GM19468 (cell line): Measurements from ENCODE around the gene GMNN.
"Not testable (repeated sequence)": the region's sequence is repeated elsewhere in the genome, so short reads cannot be mapped to it uniquely, and the experiment has no call there.

Source experiments
- ATAC-seq: cut with Tn5 transposase; IDR thresholded peaks from one replicate; pipeline ENCODE4 v1.9.1; 2021; ENCODE audit warnings: mild to moderate bottlenecking, moderate library complexity, moderate number of reproducible peaks; ENCODE audit not compliant: unreplicated experiment; ENCODE audit errors: extremely low read depth

Gene GMNN

GRCh38 chr6:24760210-24760609, 14.5 kb upstream of the GMNN start:
- no peak for ATAC-seq

DNA sequence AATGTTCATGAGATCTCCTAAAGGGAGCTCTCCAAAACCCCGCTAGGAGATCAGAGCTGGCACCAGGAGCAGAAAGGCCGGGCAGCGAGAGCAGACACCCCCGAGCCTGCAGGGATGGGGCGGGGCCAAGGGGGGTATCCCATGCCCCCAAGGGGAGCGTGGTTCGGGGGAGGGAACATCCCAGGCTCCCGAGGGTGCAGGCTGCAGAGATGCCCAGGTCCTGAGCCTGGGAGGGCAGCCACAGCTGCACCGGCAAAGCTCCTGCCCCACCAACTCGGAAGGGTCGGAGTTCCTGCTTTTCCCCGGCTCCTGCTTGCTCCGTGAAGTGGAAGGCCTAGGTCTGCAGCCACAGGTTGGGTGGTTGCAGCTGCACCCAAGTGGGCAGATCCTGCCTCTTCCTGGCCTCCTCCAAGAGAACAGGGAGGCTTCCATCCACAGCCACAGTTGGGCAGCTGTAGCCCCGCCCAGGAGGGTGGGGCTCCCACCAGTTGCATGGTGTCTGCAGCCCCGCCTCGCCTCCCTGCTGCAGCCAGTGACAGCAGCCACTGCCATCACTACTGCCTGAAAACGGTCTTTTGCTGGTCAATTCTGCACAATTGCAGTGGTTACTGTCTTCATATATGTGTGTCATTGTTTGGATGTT, 13.4 kb upstream of the GMNN start:
- no peak for ATAC-seq

- ATAC-seq = no peak
Observed at GRCh38 chr6:24761851-24762250, 12.9 kb upstream of the GMNN start.

DNA sequence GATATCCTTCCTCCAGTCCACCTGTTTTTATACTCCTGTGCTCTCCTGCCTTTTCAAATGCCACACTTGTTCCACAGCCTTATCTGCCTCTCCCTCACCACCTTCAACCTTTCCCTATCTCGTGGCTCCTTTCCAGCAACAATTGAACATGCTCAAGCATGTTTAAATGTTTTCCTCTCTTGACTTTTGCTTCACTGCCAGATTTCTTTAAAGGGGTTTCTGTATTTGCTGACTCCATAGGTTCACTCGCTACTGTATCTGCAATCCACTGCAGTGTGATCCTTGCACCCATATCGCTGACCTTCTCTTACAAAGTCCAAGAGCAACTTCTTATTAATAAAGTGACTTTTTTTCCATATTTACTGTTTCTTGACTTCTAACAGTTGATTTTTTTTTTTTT, 11.2 kb upstream of the GMNN start:
- ATAC-seq = no peak

DNA sequence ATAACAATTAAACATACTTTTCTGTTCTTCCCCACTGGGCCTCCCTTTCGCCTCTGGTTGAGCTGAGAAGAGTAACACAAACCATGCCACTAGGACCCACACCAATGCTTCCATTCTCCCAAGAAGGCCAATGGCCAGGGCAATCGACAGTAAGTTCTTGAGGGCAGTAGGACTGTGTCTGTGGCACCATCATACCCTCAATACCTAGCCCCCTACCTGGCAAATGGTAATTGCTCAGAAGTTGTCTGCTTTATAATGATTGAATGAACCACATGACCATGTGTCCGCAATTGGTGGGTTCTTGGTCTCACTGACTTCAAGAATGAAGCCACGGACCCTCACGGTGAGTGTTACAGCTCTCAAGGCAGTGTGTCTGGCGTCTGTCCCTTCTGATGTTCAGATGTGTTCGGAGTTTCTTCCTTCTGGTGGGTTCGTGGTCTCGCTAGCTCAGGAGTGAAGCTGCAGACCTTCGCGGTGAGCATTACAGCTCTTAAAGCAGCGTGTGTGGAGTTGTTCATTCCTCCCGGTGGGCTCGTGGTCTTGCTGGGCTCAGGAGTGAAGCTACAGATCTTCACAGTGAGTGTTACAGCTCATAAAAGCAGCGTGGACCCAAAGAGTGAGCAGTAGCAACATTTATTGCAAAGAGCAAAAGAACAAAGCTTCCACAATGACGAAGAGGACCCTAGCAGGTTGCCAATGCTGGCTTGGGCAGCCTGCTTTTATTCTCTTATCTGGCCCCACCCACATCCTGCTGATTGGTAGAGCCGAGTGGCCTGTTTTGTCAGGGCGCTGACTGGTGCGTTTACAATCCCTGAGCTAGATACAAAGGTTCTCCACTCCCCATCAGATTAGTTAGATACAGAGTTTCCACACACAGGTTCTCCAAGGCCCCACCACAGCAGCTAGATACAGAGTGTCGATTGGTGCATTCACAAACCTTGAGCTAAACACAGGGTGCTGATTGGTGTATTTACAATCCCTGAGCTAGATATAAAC, 9.6 kb upstream of the GMNN start:
- not testable (repeated sequence) for ATAC-seq

DNA sequence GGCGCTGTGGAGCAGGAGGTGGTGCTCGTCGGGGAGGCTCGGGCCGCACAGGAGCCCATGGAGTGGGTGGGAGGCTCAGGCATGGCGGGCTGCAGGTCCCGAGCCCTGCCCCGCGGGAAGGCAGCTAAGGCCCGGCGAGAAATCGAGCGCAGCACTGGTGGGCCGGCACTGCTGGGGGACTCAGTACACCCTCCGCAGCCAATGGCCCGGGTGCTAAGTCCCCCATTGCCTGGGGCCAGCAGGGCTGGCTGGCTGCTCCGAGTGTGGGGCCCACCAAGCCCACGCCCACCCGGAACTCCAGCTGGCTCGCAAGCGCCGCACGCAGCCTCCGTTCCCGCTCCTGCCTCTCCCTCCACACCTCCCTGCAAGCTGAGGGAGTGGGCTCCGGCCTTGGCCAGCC, 8.8 kb upstream of the GMNN start:
- not testable (repeated sequence) for ATAC-seq

- ATAC-seq = no peak
Observed at GRCh38 chr6:24766680-24767462, 7.9 kb upstream of the GMNN start.

GRCh38 chr6:24768361-24768760, 6.4 kb upstream of the GMNN start:
- no peak for ATAC-seq

GRCh38 chr6:24775520-24776058, 852 bp downstream of the GMNN start:
- no peak for ATAC-seq

- ATAC-seq = no peak
Observed at GRCh38 chr6:24777227-24777626, 2.5 kb downstream of the GMNN start.

DNA sequence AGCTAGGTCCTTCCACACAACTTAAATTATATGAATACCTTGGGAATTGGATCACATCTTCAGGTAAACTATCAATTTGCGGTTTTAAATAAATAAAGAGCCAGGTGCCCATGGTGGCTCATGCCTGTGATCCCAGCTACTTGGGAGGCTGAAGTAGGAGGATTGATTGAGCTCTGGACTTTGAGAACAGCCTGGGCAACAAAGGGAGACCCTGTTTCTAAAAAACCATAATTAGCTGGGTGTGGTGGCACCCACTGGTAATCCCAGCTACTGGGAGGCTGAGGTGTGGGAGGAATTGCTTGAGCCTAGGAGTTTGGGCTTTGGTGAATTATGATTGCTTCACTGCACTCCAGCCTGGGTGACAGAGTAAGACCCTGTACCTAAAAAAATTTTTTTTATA, 3.4 kb downstream of the GMNN start:
- no peak for ATAC-seq

GRCh38 chr6:24778878-24779277, 4.1 kb downstream of the GMNN start:
- no peak for ATAC-seq

GRCh38 chr6:24779416-24780016, 4.8 kb downstream of the GMNN start:
- ATAC-seq = no peak

GRCh38 chr6:24780206-24780605, 5.5 kb downstream of the GMNN start:
- ATAC-seq = no peak

- no peak for ATAC-seq
Observed at GRCh38 chr6:24788031-24788665, 13.4 kb downstream of the GMNN start.

GRCh38 chr6:24795106-24795505, 20.4 kb downstream of the GMNN start:
- no peak for ATAC-seq

GRCh38 chr6:24796616-24797290, 22.0 kb downstream of the GMNN start:
- no peak for ATAC-seq

DNA sequence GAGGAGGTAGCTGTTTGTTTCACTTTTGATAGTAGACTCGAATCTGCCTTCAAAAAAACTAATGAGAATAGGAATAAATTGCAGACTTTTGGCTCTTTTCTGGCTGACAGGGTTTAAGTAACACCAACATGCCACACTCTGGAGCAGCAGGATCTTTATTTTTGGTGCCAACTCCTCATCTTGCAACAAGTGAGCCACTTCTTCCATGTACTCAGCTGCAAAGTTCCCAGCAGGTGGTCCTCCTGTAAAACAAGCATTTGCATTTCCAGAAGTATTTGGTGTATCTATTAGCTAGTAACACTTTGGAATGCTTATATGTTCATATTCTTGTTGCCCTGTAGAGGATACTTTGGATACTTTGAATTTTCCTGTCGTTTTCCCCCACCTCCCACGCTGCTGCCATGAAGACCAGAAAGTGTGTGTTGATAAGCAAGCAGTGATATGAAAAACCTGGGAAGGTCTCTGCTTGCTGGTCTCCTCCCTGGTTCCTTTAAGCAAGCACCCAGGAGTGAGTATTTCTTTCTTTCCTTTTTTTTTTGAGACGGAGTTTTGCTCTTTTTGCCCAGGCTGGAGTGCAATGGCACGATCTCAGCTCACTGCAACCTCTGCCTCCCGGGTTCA, 23.0 kb downstream of the GMNN start:
- no peak for ATAC-seq
